Measurements from ENCODE around the gene HFM1.

Gene HFM1

DNA sequence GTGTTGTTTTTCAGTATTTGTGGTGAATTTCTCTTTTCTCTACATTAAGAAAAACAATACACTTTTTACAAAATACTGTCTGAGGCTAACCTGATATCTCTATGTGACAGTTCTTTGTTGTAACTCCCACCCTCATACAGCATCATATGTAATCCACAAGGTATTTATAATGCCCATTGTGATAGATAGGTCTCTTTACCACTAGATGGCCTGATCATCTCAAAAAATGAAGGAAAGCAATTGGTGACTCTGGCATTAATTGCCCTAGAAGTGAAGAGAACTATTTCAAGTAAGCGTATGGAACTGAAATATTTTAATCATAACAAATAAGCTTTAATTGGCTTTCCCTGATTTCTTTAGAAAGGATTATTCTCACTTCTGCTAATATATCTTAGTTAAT lies 36.2 kb upstream of the HFM1 start:
- no peak for TF ChIP-seq FOXM1 (IDR thresholded peaks at IDR 0.05; ENCODE audit: borderline replicate concordance, low read depth)
- no peak for TF ChIP-seq NFIC (IDR thresholded peaks at IDR 0.05)
- no peak for TF ChIP-seq MAX (IDR thresholded peaks at IDR 0.05)
- TF ChIP-seq RAD21 (IDR thresholded peaks at IDR 0.05; ENCODE audit: low read depth), result peak; percentile 46

DNA sequence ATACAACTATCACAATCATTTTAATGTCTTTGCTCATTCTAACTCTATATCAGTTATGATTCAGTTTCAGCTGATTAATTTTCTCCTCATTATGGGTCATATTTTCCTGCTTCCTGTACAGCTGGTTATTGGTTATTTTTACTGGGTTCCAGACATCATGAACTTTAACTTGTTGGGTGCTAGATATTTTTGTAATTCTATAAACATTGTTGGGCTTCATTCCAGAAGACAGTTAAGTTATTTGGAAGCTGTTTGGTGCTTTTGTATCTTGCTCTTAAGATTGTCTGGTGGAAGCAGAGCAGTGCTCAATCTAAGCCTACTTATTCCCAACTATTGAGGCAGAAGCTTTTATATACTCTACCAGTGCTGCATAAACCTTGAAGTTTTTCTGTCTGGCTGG lies 34.4 kb upstream of the HFM1 start:
- TF ChIP-seq, protein P1, sequence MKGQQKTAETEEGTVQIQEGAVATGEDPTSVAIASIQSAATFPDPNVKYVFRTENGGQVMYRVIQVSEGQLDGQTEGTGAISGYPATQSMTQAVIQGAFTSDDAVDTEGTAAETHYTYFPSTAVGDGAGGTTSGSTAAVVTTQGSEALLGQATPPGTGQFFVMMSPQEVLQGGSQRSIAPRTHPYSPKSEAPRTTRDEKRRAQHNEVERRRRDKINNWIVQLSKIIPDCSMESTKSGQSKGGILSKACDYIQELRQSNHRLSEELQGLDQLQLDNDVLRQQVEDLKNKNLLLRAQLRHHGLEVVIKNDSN (IDR thresholded peaks at IDR 0.05), result no peak
- TF ChIP-seq TCF12 (IDR thresholded peaks at IDR 0.05; ENCODE audit: low read depth) (no peak), FOXM1 (IDR thresholded peaks at IDR 0.05; ENCODE audit: borderline replicate concordance, low read depth) (no peak), YY1 (IDR thresholded peaks at IDR 0.05; ENCODE audit: low read depth) (no peak), TEAD4 (IDR thresholded peaks at IDR 0.05) (no peak), EGR1 (IDR thresholded peaks at IDR 0.05) (no peak), NFIC (IDR thresholded peaks at IDR 0.05) (no peak), MAX (IDR thresholded peaks at IDR 0.05) (no peak), RAD21 (IDR thresholded peaks at IDR 0.05; ENCODE audit: low read depth) (no peak), CREB1 (IDR thresholded peaks at IDR 0.05; ENCODE audit: low read depth) (no peak), CEBPB (IDR thresholded peaks at IDR 0.05) (no peak), EP300 (IDR thresholded peaks at IDR 0.05; ENCODE audit: borderline replicate concordance) (no peak), TAF1 (IDR thresholded peaks at IDR 0.05; ENCODE audit: low read depth) (no peak), ZBTB7A (IDR thresholded peaks at IDR 0.05; ENCODE audit: low read depth) (no peak)
- TF ChIP-seq, protein P2, sequence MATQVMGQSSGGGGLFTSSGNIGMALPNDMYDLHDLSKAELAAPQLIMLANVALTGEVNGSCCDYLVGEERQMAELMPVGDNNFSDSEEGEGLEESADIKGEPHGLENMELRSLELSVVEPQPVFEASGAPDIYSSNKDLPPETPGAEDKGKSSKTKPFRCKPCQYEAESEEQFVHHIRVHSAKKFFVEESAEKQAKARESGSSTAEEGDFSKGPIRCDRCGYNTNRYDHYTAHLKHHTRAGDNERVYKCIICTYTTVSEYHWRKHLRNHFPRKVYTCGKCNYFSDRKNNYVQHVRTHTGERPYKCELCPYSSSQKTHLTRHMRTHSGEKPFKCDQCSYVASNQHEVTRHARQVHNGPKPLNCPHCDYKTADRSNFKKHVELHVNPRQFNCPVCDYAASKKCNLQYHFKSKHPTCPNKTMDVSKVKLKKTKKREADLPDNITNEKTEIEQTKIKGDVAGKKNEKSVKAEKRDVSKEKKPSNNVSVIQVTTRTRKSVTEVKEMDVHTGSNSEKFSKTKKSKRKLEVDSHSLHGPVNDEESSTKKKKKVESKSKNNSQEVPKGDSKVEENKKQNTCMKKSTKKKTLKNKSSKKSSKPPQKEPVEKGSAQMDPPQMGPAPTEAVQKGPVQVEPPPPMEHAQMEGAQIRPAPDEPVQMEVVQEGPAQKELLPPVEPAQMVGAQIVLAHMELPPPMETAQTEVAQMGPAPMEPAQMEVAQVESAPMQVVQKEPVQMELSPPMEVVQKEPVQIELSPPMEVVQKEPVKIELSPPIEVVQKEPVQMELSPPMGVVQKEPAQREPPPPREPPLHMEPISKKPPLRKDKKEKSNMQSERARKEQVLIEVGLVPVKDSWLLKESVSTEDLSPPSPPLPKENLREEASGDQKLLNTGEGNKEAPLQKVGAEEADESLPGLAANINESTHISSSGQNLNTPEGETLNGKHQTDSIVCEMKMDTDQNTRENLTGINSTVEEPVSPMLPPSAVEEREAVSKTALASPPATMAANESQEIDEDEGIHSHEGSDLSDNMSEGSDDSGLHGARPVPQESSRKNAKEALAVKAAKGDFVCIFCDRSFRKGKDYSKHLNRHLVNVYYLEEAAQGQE (IDR thresholded peaks at IDR 0.05; ENCODE audit: low read depth), result no peak

- TF ChIP-seq, protein P1 (IDR thresholded peaks at IDR 0.05), result no peak
- TF ChIP-seq NFIC (IDR thresholded peaks at IDR 0.05) (no peak), TEAD4 (IDR thresholded peaks at IDR 0.05) (no peak), FOXM1 (IDR thresholded peaks at IDR 0.05; ENCODE audit: borderline replicate concordance, low read depth) (no peak), TAF1 (IDR thresholded peaks at IDR 0.05; ENCODE audit: low read depth) (no peak), RAD21 (IDR thresholded peaks at IDR 0.05; ENCODE audit: low read depth) (no peak), ZBTB7A (IDR thresholded peaks at IDR 0.05; ENCODE audit: low read depth) (no peak), CREB1 (IDR thresholded peaks at IDR 0.05; ENCODE audit: low read depth) (no peak), EGR1 (IDR thresholded peaks at IDR 0.05) (no peak), CEBPB (IDR thresholded peaks at IDR 0.05) (no peak), MAX (IDR thresholded peaks at IDR 0.05) (no peak), YY1 (IDR thresholded peaks at IDR 0.05; ENCODE audit: low read depth) (no peak), EP300 (IDR thresholded peaks at IDR 0.05; ENCODE audit: borderline replicate concordance) (no peak), TCF12 (IDR thresholded peaks at IDR 0.05; ENCODE audit: low read depth) (no peak)
- TF ChIP-seq, protein P2 (IDR thresholded peaks at IDR 0.05; ENCODE audit: low read depth), result no peak
Measured at GRCh38 chr1:91428182-91428798, 23.7 kb upstream of the HFM1 start.

GRCh38 chr1:91427741-91428140 lies 23.1 kb upstream of the HFM1 start:
- no peak for TF ChIP-seq CREB1 (IDR thresholded peaks at IDR 0.05; ENCODE audit: low read depth)
- TF ChIP-seq CEBPB (IDR thresholded peaks at IDR 0.05), result no peak
- no peak for TF ChIP-seq ZBTB7A (IDR thresholded peaks at IDR 0.05; ENCODE audit: low read depth)
- TF ChIP-seq RAD21 (IDR thresholded peaks at IDR 0.05; ENCODE audit: low read depth), result no peak
- TF ChIP-seq TEAD4 (IDR thresholded peaks at IDR 0.05), result no peak
- TF ChIP-seq EP300 (IDR thresholded peaks at IDR 0.05; ENCODE audit: borderline replicate concordance), result no peak
- no peak for TF ChIP-seq NFIC (IDR thresholded peaks at IDR 0.05)
- TF ChIP-seq, protein P1 (IDR thresholded peaks at IDR 0.05), result no peak
- TF ChIP-seq, protein P2 (IDR thresholded peaks at IDR 0.05; ENCODE audit: low read depth), result no peak
- no peak for TF ChIP-seq EGR1 (IDR thresholded peaks at IDR 0.05)
- TF ChIP-seq TAF1 (IDR thresholded peaks at IDR 0.05; ENCODE audit: low read depth), result no peak
- no peak for TF ChIP-seq MAX (IDR thresholded peaks at IDR 0.05)
- TF ChIP-seq TCF12 (IDR thresholded peaks at IDR 0.05; ENCODE audit: low read depth), result no peak
- TF ChIP-seq YY1 (IDR thresholded peaks at IDR 0.05; ENCODE audit: low read depth), result no peak
- TF ChIP-seq FOXM1 (IDR thresholded peaks at IDR 0.05; ENCODE audit: borderline replicate concordance, low read depth), result no peak
